Motor neuron (in vitro differentiated cells): ENCODE data around the gene AKAP12. TPM values are rescaled to one million over a fixed set of nuclear protein-coding genes. Genes with fewer than 3 reads are reported as not detected.
A peak's percentile ranks its signal among the peaks of the same experiment; 100 is the strongest.
"Not testable (repeated sequence)": the region's sequence is repeated elsewhere in the genome, so short reads cannot be mapped to it uniquely, and the experiment has no call there.

Experiments
- ATAC-seq, 8 experiments: fragments of 200-7000 bp; cut with Tn5 transposase; replicated peaks in 6 of 8; 2 replicates each; pipeline ENCODE4 v1.8.0; 2021; ENCODE audit warnings: mild to moderate bottlenecking in 8 of 8, moderate library complexity in 8 of 8
- H3K27ac ChIP-seq, 2 donors: fragments of 250-450 bp; sonication (Bioruptor Pico); 2 replicates each; pipeline ENCODE4 v1.9.0; 2021; ENCODE audit warnings: antibody characterized with exemption in 2 of 2, mild to moderate bottlenecking in 2 of 2, moderate library complexity in 1 of 2
- H3K4me1 ChIP-seq, 2 donors: fragments of 250-450 bp; sonication (Bioruptor Pico); replicated peaks in 1 of 2; 2 replicates each; pipeline ENCODE4 v1.6.1; 2021; ENCODE audit warnings: antibody characterized with exemption in 2 of 2, mild to moderate bottlenecking in 2 of 2, moderate library complexity in 1 of 2
- H3K4me3 ChIP-seq, 5 donors: fragments of 250-450 bp; sonication (Bioruptor Pico); 2 replicates each; pipeline ENCODE4 v1.9.0; 2021; ENCODE audit warnings: antibody characterized with exemption in 5 of 5, mild to moderate bottlenecking in 5 of 5, moderate library complexity in 4 of 5
- WGBS, 10 experiments: fragments of 450-650 bp; shearing (Covaris generic); methylation state at CpG; one replicate each; pipeline ENCODE4 v1.0.0; 2022; 5-methylcytosine and 5-hydroxymethylcytosine counted together
- in situ Hi-C, 9 experiments: fragments of 400-800 bp; cut with MboI; loops; one replicate each; pipeline ENCODE4 v1.15.0; 2021; ENCODE audit warnings: low sequenced_read_pairs in 9 of 9, low pct_unique_long_range_greater_than_20kb in 2 of 9; ENCODE audit not compliant: unreplicated experiment in 9 of 9
- total RNA-seq, 8 experiments: library from RNA; unstranded; fragments of 300-600 nt; gene quantifications; 2 replicates each; pipeline versions ENCODE4 v1.2.3 to v1.2.4, GENCODE V29; 2022

The AKAP12 gene
- total RNA-seq, 8 experiments from 2014 or later = 71.1 to 553 (median 180) TPM

DNA sequence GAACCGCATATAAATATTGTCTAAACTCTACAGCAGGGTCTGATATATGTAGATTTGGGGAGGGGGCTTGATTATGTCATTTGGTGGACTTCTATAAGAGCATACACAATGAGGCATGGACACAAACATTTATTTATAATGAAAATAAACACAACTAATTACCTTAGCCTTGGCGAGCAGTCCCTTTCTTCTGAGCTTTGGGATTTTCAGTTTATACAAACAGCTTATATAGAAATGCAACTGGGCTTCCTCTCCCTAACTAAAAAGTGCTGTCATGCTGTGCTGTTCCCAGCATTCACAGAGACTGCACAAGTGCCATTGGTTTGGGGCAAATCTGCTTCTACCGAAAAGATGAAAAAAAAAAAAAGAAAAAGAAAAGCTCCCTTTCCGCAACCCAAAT is 69.9 kb downstream of the AKAP12 start:
- Histone ChIP-seq H3K4me1 (peaks cover 0 to 8% of the 10 kb centered on the region in 2 donors), H3K4me3 (no peak overlapping the region), H3K27ac (no peak overlapping the region)
- in situ Hi-C loops = loop anchor here in 1 of 9 experiments (25.0 kb wide), 1 partner anchor 297 kb away; no protein-coding TSS in a partner anchor
- no peak for ATAC-seq
- WGBS, 10 experiments = 78 to 100% (median 98%) methylated on average over 1 to 4 of the region's 4 CpGs; no CpG with 5 or more reads in 1 of the 10 experiments

DNA sequence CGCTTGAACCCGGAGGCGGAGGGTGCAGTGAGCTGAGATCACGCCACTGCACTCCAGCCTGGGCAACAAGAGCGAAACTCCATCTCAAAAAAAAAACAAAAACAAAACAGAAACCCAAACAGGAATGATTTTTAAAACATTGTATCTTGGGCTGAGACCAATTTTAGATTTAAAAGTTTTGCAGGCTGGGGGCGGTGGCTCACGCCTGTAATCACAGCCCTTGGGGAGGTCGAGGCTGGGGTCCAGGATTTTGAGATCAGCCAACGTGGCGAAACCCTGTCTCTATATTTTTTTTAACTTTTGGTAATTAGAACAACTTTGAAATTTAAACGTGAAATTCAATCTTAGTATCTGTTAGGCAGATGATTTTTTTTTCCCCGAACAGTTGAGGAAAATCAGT is 70.5 kb downstream of the AKAP12 start:
- no peak for ATAC-seq
- no peak overlapping the region for H3K27ac ChIP-seq
- WGBS, 10 experiments = 63 to 100% (median 92%) methylated on average over 2 to 11 of the region's 12 CpGs; no CpG with 5 or more reads in 1 of the 10 experiments
- H3K4me1 ChIP-seq = peaks cover 0 to 8% of the 10 kb centered on the region in 2 donors
- no peak overlapping the region for H3K4me3 ChIP-seq
- in situ Hi-C loops = loop anchor here in 1 of 9 experiments (25.0 kb wide), 1 partner anchor 298 kb away; no protein-coding TSS in a partner anchor

DNA sequence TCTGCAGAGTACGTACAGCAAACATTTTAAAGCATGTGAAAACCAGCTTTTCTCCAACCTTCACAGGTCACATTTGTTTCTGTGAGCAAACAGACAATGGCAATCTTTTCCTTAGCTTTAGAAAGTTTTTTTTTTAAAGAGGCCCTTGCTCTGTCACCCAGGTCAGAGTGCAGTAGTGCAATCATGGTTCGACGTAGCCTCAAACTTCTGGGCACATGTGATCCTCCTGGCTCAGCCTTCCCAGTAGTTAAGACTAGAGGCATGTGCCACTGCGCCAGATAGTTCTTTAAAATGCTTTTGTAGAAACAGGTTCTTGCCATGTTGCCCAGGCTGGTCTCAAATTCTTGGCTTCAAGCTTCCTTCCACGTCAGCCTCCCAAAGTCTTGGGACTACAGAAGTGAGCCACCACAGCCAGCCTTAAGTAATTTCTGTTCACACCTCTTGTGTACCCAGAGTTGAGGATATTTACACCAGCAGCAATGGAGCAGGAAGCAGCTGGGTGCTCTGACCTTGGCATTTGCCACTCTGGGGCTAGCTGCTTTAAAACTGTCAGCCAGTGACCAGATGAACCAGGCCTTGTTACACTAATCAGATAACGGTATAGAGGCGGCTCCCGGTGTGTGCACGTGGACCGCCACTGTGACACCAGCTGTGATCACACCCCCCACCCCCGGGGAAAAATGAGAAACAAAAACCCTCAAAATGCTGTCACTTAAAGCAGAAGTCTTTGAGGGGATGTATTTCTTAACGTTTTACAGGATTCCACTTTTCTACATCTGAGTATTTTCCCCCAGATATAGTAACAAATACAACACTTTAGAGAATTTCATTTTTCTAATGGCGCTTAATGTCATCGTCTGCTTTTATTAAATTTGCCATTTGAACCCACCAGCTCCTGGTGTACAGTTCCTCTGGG is 71.3 kb downstream of the AKAP12 start:
- no peak overlapping the region for H3K27ac ChIP-seq
- no peak for ATAC-seq
- WGBS, 10 experiments = 64 to 100% (median 90%) methylated on average over 2 to 11 of the region's 14 CpGs
- peaks cover 0 to 8% of the 10 kb centered on the region in 2 donors for H3K4me1 ChIP-seq
- in situ Hi-C loops = loop anchor here in 1 of 9 experiments (25.0 kb wide), 1 partner anchor 299 kb away; no protein-coding TSS in a partner anchor
- H3K4me3 ChIP-seq = no peak overlapping the region

DNA sequence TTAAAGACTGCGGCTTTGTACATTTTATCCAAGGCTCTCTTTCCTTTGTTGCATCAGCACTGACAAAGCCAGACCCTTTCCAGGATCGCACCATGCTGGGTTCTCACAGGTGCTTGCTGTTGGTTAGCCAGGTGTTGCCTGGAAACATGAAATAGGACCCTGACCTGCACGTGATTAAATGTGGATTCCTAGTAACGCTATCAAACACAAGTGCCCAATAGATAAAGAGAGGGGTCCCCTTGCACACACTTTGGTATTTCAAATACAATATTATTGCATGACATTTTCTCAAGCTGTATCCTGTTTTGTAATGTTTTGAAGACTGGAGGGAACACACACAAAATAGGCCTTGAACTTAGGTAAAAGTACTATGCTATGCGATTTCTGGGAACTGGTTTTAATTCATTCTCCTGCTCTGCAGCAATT is 73.3 kb downstream of the AKAP12 start:
- in situ Hi-C loops = loop anchor here in 1 of 9 experiments (25.0 kb wide), 1 partner anchor 301 kb away; no protein-coding TSS in a partner anchor
- Histone ChIP-seq H3K4me3 (no peak overlapping the region), H3K27ac (no peak overlapping the region), H3K4me1 (peaks cover 0 to 17% of the 10 kb centered on the region in 2 donors)
- ATAC-seq = peak in 1 of 8 experiments; percentile 19
- 14 to 93% (median 74%) methylated on average over 1 to 4 of the region's 5 CpGs; no CpG with 5 or more reads in 2 of the 10 experiments for WGBS, 10 experiments

DNA sequence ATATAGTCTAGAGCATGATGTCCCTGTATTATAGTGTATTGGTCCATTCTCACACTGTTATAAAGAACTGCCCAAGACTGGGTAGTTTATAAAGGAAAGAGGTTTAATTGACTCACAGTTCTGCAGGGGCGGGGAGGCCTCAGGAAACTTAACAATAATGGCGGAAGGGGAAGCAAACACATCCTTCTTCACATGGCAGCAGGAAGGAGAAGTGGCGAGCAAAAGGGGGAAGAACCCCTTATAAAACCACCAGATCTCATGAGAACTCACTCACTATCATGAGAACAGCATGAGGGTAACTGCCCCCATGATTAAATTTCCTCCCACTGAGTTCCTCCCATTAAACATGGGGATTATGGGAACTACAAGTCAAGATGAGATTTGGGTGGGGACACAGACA is 75.9 kb downstream of the AKAP12 start:
- not testable (repeated sequence) for H3K4me3 ChIP-seq, H3K27ac ChIP-seq, ATAC-seq
- H3K4me1 ChIP-seq = peaks cover 0 to 17% of the 10 kb centered on the region in 2 donors
- in situ Hi-C loops = loop anchor here in 1 of 9 experiments (25.0 kb wide), 1 partner anchor 303 kb away; no protein-coding TSS in a partner anchor
- 63 to 100% (median 87%) methylated on average over 1 to 3 of the region's 3 CpGs; no CpG with 5 or more reads in 1 of the 10 experiments for WGBS, 10 experiments

DNA sequence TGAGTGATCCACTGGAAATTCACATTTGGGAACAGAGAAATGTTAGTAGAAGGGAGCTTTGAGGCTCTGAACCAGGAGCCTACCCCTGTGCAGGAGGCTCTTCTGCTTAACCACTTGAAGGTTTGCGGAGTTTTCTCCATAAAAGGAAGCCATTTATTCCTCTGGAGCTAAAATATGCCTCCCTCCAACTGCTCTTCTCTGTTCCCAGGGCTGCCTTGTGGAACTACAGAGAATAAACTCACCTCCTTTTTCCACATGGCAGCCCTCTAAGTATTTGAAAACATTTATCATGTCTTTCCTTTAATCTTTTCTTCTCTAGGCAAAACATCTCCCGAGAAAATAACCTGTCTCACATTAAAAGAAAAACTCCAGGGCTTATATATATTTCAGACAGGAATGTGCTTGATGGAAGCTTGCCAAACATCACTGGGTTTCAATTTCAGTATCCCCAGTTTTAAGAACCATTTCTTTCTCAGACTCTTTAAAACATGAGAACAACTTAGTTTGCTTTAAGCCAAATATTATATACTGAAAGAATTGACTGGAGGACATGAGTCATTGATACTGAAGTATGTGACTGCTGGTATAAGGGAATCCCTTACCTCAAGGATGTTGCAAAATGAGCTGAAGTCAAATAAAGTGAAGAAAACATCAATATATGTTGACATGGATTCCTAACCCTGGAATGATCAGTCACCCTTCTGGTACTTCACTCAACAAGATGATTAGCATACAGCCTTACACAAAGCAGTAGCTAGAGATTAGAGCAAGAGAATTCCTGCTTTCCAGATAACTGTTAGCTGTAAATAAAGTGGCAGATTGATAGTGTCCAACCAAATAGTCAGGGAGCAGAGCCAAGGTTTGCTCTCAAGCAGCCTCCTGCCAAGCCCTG is 77.6 kb downstream of the AKAP12 start:
- Histone ChIP-seq H3K4me3 (no peak overlapping the region), H3K27ac (no peak overlapping the region), H3K4me1 (peaks cover 0 to 17% of the 10 kb centered on the region in 2 donors)
- WGBS, 10 experiments = 50 to 100% (median 57%) methylated on average over 1 to 2 of the region's 2 CpGs; no CpG with 5 or more reads in 3 of the 10 experiments
- in situ Hi-C loops = loop anchor here in 1 of 9 experiments (25.0 kb wide), 1 partner anchor 305 kb away; no protein-coding TSS in a partner anchor
- ATAC-seq = peak in 4 of 8 experiments; percentile 18 to 77 (median 52)

DNA sequence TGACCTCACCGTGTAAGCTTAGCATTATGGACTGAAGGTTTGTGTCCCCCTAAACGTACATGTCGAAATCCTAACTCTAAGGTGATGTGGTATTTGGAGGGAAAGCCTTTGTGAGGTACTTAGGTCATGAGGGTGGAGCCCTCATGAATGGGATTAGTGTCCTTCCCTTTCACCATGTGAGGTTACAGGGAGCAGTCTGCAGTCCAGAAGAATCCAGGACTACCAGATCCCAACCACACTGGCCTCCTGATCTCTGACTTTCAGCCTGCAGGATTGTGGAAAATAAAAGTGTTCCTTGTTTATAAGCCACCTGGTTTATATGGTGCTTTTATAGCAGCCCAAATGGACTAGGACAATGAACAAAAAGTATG is 78.2 kb downstream of the AKAP12 start:
- peak in 1 of 8 experiments; percentile 10 for ATAC-seq
- in situ Hi-C loops = loop anchor here in 1 of 9 experiments (25.0 kb wide), 1 partner anchor 306 kb away; no protein-coding TSS in a partner anchor

DNA sequence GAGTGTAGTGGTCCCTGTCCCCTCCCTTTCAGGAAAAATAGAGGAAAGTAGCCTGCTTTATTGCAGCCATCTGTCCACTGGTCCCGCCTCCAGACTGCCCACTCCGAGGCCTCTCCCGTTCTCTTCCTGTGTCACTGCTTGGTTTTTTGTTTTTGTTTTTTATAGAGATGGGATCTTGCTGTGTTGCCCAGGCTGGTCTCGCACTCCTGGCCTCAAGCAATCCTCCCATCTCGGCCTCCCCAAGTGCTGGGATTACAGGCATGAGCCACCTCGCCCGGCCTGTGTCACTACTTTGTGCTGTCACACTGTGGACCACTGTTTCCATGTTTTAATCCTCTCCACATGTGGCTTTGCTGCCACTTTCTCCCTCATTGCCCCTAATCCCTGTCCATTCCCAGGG is 80.4 kb downstream of the AKAP12 start:
- Histone ChIP-seq H3K4me3 (no peak overlapping the region), H3K27ac (no peak overlapping the region), H3K4me1 (peaks cover 6 to 18% of the 10 kb centered on the region in 2 donors)
- 76 to 100% (median 86%) methylated on average over 1 to 7 of the region's 7 CpGs; no CpG with 5 or more reads in 2 of the 10 experiments for WGBS, 10 experiments
- in situ Hi-C loops = loop anchor here in 4 of 9 experiments (10.0 to 25.0 kb wide), 3 partner anchors 305 to 425 kb away; no protein-coding TSS in a partner anchor
- no peak for ATAC-seq

More for the DNA sequence above, 78.2 kb downstream of the AKAP12 start:
- no peak overlapping the region for H3K4me3 ChIP-seq
- 57 to 100% (median 92%) methylated on average over 1 to 3 of the region's 3 CpGs; no CpG with 5 or more reads in 4 of the 10 experiments for WGBS, 10 experiments
- peaks cover 0 to 15% of the 10 kb centered on the region in 2 donors for H3K4me1 ChIP-seq
- H3K27ac ChIP-seq = no peak overlapping the region

DNA sequence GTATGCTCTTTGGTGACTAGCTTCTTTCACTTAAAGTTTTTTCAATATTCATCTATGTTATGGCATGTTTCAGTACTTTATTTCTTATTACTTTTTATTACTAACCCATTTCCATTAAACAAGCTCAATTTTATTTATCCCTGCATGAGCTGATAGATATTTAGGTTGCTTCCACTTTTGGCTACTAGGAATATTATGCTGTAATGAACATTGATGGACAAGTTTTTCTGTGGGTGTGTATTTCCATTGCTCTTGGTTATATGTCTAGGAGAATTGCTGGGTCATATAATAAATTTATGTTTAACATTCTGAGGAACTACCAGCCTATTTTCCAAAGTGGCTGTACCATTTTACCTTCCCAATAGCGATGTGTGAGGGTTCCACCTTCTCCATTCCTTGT is 81.7 kb downstream of the AKAP12 start:
- no peak for ATAC-seq
- H3K4me1 ChIP-seq = peaks cover 10 to 18% of the 10 kb centered on the region in 2 donors
- in situ Hi-C loops = loop anchor here in 4 of 9 experiments (10.0 to 25.0 kb wide), 3 partner anchors 307 to 427 kb away; no protein-coding TSS in a partner anchor
- H3K4me3 ChIP-seq = no peak overlapping the region
- 60 to 100% (median 86%) methylated on average over 1 of the region's 1 CpG; no CpG with 5 or more reads in 1 of the 10 experiments for WGBS, 10 experiments
- H3K27ac ChIP-seq = no peak overlapping the region

DNA sequence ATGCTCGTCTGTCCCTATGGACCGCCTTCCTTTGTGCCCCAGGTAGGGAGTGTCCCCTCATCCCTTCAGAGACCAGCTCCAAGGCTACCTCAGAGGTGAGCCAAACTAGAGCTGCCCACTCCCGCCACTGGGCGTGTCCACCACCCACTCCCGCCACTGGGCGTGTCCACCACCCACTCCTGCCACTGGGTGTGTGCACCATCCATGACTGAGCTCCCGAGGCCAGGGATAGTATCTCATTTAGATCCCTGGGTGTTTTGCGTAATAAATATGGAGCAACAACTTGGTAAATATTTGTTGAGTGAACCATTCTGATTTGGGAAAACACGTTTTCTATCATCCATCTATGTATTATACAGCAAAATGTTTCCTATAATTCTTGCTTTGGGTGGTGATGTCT is 82.8 kb downstream of the AKAP12 start:
- in situ Hi-C loops = loop anchor here in 4 of 9 experiments (10.0 to 25.0 kb wide), 3 partner anchors 308 to 428 kb away; no protein-coding TSS in a partner anchor
- Histone ChIP-seq H3K4me3 (no peak overlapping the region), H3K27ac (no peak overlapping the region), H3K4me1 (peaks cover 9 to 10% of the 10 kb centered on the region in 2 donors)
- ATAC-seq = no peak
- 62 to 100% (median 72%) methylated on average over 1 to 9 of the region's 9 CpGs; no CpG with 5 or more reads in 4 of the 10 experiments for WGBS, 10 experiments

DNA sequence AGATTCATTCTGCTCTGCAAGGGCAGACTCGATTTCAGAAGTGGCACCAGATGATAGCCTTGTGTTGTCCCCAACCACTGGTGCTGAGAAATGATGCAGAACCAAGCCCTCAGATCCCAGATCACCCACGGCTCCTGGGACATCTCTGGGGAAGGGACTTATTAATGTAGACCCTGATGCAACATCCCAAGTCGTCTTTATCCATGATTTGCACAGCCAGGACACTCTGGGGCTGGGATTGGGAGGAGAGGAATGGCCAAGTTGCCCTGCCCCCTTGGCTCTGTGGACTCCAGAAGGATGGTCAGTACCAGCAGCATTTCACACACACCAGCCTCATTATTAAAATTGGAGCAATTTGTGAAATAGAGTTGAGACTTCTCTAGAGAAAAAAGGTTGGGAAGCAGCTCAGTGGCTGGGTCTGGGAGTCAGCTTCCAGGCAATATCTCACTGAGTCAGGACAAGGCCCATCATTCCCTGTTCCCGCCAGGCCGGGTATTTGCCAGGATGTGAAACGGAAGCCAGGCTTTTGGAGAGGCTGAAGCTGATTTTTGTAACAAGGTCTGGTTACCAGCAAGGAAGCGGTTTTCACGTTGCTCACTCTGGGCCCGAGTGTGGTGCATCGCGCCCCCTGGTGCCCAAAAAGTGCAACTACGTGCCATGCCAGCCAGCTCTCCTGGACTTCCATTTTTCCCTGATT is 84.2 kb downstream of the AKAP12 start:
- in situ Hi-C loops = loop anchor here in 4 of 9 experiments (10.0 to 25.0 kb wide), 3 partner anchors 309 to 429 kb away; no protein-coding TSS in a partner anchor
- H3K27ac ChIP-seq = peak overlapping the region in 1 of 2 donors; percentile 13
- peak; percentile 36 to 90 (median 68) for ATAC-seq
- no peak overlapping the region for H3K4me3 ChIP-seq
- H3K4me1 ChIP-seq = peaks cover 9 to 10% of the 10 kb centered on the region in 2 donors
- WGBS, 10 experiments = 0 to 61% (median 14%) methylated on average over 1 to 7 of the region's 12 CpGs; no CpG with 5 or more reads in 1 of the 10 experiments
